Measurements from ENCODE around the gene HOXA6.
A peak's percentile ranks its signal among the peaks of the same experiment; 100 is the strongest.

HOXA6 gene

DNA sequence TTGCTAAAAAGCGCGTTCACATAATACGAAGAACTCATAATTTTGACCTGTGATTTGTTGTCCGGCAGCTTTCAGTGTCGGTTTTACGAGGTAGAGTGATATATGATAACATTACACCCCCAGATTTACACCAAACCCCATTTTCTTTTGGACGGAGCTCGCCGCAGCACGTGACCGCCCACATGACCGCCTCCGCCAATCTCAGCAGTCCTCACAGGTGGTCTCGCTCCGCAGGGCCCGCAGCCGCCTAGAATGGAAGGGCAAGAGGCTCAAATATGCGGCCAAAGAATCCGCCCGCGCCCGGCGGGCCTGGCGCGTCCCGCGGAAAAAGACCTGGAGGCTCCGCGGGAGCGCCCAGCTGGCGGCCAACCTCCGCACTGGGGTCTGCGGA lies 8.9 kb upstream of the HOXA6 start, which contains the start of gene HOXA7:
Gene HOXA7, minus strand, starts transcription at position 168 of the 391 bp plus-strand sequence. Its CDS starts 130 bp downstream, at position 38.
- H3K36me3 ChIP-seq (ENCODE audit: control insufficient read depth, low read depth, low read length), result no peaks in the 10 kb centered on the region
- peaks cover 100% of the 10 kb centered on the region for H3K27me3 ChIP-seq (ENCODE audit: control insufficient read depth, insufficient read depth, low read length)
- peaks cover 3% of the 10 kb centered on the region for H3K4me1 ChIP-seq (ENCODE audit: control insufficient read depth, low read depth, low read length)
- no peak within 1 kb of the TSS for H3K27ac ChIP-seq (ENCODE audit: low read length)
- peak within 1 kb of the TSS; percentile 51 for H3K4me3 ChIP-seq (ENCODE audit: low read length)
- no peak within 1 kb of the TSS for H3K9ac ChIP-seq (ENCODE audit: low read length)
- H3K9me3 ChIP-seq (ENCODE audit: control insufficient read depth, low read depth, low read length), result no peaks in the 10 kb centered on the region

DNA sequence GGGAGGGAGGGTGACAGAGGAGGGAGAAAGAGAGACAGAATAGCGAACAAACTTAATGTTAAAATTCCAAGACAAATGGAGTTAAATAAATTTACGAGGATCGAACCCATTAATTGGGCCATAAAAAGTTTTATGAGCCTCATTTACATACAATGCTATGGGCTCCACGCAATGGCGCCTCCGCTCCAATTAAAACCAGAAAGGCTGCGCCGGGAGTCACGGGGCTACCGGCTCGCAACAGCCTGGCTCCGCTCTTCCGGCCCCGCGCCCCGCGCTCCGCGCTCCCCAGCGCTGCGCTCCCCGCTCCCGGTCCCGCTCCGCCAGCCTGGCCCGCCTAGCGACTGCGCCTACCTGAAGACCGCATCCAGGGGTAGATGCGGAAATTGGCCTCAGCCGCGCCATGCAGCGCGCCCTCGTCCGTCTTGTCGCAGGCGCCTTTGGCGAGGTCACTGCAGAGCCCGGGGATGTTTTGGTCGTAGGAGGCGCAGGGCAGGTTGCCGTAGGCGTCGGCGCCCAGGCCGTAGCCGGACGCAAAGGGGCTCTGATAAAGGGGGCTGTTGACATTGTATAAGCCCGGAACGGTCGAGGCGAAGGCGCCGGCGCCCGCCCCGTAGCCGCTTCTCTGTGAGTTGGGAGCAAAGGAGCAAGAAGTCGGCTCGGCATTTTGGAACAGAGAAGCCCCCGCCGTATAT lies 8.4 kb upstream of the HOXA6 start:
- Histone ChIP-seq H3K27ac (ENCODE audit: low read length) (no peak overlapping the region), H3K9me3 (ENCODE audit: control insufficient read depth, low read depth, low read length) (no peaks in the 10 kb centered on the region), H3K27me3 (ENCODE audit: control insufficient read depth, insufficient read depth, low read length) (peaks cover 100% of the 10 kb centered on the region), H3K4me3 (ENCODE audit: low read length) (peak overlapping the region; percentile 51), H3K36me3 (ENCODE audit: control insufficient read depth, low read depth, low read length) (no peaks in the 10 kb centered on the region), H3K9ac (ENCODE audit: low read length) (no peak overlapping the region), H3K4me1 (ENCODE audit: control insufficient read depth, low read depth, low read length) (peaks cover 3% of the 10 kb centered on the region)

DNA sequence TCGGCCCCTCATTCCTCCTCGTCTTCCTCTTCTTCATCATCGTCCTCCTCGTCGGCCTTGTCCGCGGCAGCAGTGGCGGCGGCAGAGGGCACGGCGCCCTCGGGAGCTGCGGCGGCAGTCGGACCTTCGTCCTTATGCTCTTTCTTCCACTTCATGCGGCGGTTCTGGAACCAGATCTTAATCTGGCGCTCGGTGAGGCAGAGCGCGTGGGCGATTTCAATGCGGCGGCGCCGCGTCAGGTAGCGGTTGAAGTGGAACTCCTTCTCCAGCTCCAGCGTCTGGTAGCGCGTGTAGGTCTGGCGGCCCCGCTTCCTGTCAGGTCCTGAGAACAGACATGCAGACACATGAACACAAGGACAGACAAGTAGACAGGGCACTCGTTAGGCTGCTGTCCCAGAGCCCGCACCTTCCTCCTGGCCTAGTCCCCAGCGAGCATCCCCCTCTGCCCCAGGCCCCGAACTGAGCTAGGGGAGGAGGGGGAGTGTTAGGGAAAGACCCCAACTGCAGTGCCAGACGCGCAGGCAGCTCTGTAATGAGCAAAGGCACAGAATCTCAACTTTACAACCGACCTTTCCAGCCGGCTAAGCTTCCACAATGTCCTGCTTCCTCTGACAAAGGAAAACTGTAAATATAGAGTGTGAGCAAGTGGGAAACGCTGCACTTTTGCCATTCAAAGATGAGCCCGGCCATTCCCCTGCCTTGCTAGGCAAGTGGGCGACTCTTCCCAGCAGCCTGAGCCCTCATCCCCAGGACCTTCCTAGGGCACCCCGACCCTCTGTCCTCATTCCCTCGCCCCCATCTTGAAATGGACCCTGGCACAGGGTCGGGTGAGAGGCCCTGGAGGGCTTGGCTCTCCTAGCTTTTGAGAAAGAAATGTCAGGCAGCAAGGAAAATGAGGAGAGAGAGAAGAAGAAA lies 7.6 kb upstream of the HOXA6 start:
- H3K4me3 ChIP-seq (ENCODE audit: low read length), result no peak overlapping the region
- H3K36me3 ChIP-seq (ENCODE audit: control insufficient read depth, low read depth, low read length), result no peaks in the 10 kb centered on the region
- H3K9me3 ChIP-seq (ENCODE audit: control insufficient read depth, low read depth, low read length), result no peaks in the 10 kb centered on the region
- H3K4me1 ChIP-seq (ENCODE audit: control insufficient read depth, low read depth, low read length), result peaks cover 3% of the 10 kb centered on the region
- H3K9ac ChIP-seq (ENCODE audit: low read length), result no peak overlapping the region
- H3K27ac ChIP-seq (ENCODE audit: low read length), result no peak overlapping the region
- peaks cover 100% of the 10 kb centered on the region for H3K27me3 ChIP-seq (ENCODE audit: control insufficient read depth, insufficient read depth, low read length)

DNA sequence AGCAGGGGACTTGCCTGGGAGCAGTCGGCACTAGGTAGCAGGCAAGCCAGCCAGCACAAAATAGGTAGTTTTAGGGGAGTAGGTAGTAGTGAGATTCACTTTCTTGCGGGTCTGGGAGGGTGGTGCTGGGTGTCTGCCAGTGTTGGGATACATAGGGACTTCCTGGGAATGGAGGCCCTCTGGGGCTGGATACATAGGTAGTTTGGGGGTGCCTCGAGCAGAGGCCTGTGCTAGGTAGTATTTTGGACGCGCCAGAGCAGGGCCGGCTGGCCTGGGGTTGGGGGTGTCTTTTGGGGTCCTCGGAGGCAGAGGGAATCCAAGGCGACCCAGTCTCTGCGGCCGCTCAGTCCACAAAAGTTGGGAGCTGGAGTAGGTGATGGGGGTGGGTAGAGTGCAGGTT lies 6.8 kb upstream of the HOXA6 start:
- Histone ChIP-seq H3K4me1 (ENCODE audit: control insufficient read depth, low read depth, low read length) (peaks cover 3% of the 10 kb centered on the region), H3K4me3 (ENCODE audit: low read length) (no peak overlapping the region), H3K9me3 (ENCODE audit: control insufficient read depth, low read depth, low read length) (no peaks in the 10 kb centered on the region), H3K27me3 (ENCODE audit: control insufficient read depth, insufficient read depth, low read length) (peaks cover 100% of the 10 kb centered on the region), H3K9ac (ENCODE audit: low read length) (no peak overlapping the region), H3K36me3 (ENCODE audit: control insufficient read depth, low read depth, low read length) (no peaks in the 10 kb centered on the region), H3K27ac (ENCODE audit: low read length) (no peak overlapping the region)

DNA sequence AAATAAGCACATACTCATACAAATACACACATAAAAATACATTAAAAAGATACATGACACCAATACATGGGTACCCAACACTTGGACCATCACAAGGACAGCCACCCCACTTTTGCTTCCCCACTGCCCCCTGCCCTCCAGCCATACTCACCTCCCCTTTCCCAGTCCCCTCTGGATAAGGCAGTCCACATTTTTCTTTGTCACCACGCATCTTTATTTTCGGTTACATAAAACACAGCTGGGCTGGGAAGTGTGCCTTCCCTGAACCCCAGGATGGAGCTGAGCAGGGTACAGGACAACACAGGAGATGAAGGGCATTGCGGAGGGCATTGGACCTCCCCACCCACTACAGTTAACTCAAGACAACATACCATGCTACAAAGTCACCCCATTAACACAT lies 6.0 kb upstream of the HOXA6 start:
- Histone ChIP-seq H3K4me3 (ENCODE audit: low read length) (no peak overlapping the region), H3K9ac (ENCODE audit: low read length) (no peak overlapping the region), H3K9me3 (ENCODE audit: control insufficient read depth, low read depth, low read length) (no peaks in the 10 kb centered on the region), H3K36me3 (ENCODE audit: control insufficient read depth, low read depth, low read length) (no peaks in the 10 kb centered on the region), H3K27ac (ENCODE audit: low read length) (no peak overlapping the region), H3K4me1 (ENCODE audit: control insufficient read depth, low read depth, low read length) (peaks cover 3% of the 10 kb centered on the region), H3K27me3 (ENCODE audit: control insufficient read depth, insufficient read depth, low read length) (peaks cover 100% of the 10 kb centered on the region)

DNA sequence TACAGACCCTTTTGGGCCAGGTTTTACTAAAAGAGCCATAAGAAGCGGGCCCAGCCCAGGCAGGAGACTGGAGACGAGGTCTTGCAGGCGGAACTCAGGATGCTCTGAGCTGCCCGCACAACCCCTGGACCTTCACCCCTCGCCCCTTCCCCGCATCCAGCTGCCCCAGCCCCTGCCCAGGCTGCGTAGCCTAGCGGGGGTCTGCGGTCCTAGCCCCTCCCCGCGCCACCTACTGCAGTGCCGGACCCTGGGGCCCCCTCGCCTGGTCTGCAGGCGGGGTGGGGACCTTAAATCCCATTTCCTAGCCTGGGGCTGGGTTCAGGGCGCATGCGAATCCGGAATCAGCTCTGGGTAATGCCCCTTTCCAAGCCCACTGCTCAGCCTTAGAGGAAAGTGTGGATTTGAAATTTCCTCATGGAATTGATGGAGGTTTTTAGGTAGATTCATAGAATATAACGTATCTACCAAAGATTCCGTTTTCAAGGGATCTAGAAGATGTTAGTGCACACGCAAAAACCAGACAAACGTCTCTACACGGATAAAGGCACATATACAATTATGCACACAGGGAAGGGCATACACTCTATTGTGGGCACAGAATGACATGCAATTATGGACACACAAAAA lies 5.4 kb upstream of the HOXA6 start:
- Histone ChIP-seq H3K36me3 (ENCODE audit: control insufficient read depth, low read depth, low read length) (no peaks in the 10 kb centered on the region), H3K9me3 (ENCODE audit: control insufficient read depth, low read depth, low read length) (no peaks in the 10 kb centered on the region), H3K27me3 (ENCODE audit: control insufficient read depth, insufficient read depth, low read length) (peaks cover 100% of the 10 kb centered on the region), H3K27ac (ENCODE audit: low read length) (no peak overlapping the region), H3K4me1 (ENCODE audit: control insufficient read depth, low read depth, low read length) (peaks cover 3% of the 10 kb centered on the region), H3K4me3 (ENCODE audit: low read length) (no peak overlapping the region), H3K9ac (ENCODE audit: low read length) (no peak overlapping the region)

DNA sequence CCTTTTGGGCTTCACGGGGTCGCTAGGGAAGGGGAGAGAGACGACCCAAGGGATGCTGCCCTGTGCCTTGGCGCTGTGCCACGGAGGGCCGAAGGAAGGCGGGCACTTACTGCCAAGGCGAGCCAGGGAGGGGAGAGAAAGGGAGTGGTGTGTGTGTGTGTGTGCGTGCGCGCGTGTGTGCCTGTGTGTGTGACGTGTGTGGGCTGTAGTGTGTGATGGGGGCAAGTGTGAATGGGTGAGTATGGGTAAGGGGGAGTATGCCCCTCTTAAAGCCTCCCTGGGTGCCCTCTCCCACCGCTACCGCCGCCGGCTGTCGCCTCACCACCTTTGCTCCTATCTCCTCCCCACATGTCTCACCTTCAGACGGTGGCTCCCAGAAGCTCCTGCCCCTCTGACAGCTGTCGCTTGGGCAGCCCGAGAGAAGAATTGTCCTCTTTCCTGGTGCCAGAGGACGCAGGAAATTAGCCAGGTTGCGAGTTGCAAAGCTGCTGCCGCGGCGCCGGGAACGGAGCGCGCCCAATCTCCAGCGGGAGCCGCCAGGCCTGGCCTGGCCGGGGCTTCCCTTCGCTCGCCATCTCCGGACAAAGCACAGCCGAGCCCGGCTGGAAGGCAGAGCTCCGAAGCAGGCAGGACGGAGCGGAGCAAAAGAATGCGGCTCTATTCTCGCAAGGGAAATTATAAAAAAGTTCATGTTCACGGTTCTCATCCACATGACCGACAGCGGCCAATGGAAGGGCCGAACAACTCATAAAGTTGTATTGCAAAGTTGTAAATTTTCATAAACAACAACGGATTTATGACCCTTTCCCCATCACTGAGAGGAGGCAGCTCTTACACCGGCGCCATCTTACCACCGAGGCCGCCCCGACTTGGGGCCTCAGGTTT lies 4.6 kb upstream of the HOXA6 start, which contains the start of gene HOXA3:
Gene HOXA3, minus strand, starts transcription at position 653 of the 885 bp plus-strand sequence. CDS start 41,943 bp downstream, outside the sequence.
- Histone ChIP-seq H3K27ac (ENCODE audit: low read length) (no peak within 1 kb of the TSS), H3K27me3 (ENCODE audit: control insufficient read depth, insufficient read depth, low read length) (peaks cover 100% of the 10 kb centered on the region), H3K9ac (ENCODE audit: low read length) (no peak within 1 kb of the TSS), H3K36me3 (ENCODE audit: control insufficient read depth, low read depth, low read length) (no peaks in the 10 kb centered on the region), H3K4me3 (ENCODE audit: low read length) (no peak within 1 kb of the TSS), H3K9me3 (ENCODE audit: control insufficient read depth, low read depth, low read length) (no peaks in the 10 kb centered on the region), H3K4me1 (ENCODE audit: control insufficient read depth, low read depth, low read length) (peaks cover 3% of the 10 kb centered on the region)

DNA sequence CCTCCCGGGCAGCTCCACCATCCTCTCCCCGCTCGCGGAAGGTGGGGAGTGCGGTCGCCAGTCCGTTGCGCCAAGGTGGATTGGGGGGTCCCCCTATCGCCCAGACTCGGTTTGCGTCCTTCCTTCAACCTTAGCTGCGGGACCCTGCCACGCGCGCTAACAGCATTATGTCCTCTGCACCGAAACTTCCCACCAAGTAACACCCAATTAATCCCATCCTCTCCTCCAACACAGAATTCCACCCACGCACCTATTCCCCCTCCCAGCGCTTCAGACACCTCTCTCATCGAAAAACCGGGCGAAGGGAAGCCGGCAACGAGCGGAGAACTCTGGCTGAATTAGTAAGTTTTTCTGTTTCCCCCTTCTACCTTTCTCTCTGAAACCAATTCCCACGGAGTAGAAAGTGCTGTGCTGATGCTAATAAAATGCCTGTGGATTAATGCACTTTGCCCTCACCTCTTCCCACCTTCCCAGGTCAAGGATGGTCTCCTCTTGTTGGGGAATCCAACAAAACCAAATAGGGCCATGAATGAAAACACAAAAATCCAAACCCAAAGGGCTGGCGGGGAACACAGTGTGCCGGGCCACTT lies 3.9 kb upstream of the HOXA6 start:
- Histone ChIP-seq H3K4me3 (ENCODE audit: low read length) (peak overlapping the region; percentile 31), H3K27me3 (ENCODE audit: control insufficient read depth, insufficient read depth, low read length) (peaks cover 100% of the 10 kb centered on the region), H3K27ac (ENCODE audit: low read length) (no peak overlapping the region), H3K4me1 (ENCODE audit: control insufficient read depth, low read depth, low read length) (peaks cover 2% of the 10 kb centered on the region), H3K9ac (ENCODE audit: low read length) (no peak overlapping the region), H3K9me3 (ENCODE audit: control insufficient read depth, low read depth, low read length) (no peaks in the 10 kb centered on the region), H3K36me3 (ENCODE audit: control insufficient read depth, low read depth, low read length) (no peaks in the 10 kb centered on the region)

DNA sequence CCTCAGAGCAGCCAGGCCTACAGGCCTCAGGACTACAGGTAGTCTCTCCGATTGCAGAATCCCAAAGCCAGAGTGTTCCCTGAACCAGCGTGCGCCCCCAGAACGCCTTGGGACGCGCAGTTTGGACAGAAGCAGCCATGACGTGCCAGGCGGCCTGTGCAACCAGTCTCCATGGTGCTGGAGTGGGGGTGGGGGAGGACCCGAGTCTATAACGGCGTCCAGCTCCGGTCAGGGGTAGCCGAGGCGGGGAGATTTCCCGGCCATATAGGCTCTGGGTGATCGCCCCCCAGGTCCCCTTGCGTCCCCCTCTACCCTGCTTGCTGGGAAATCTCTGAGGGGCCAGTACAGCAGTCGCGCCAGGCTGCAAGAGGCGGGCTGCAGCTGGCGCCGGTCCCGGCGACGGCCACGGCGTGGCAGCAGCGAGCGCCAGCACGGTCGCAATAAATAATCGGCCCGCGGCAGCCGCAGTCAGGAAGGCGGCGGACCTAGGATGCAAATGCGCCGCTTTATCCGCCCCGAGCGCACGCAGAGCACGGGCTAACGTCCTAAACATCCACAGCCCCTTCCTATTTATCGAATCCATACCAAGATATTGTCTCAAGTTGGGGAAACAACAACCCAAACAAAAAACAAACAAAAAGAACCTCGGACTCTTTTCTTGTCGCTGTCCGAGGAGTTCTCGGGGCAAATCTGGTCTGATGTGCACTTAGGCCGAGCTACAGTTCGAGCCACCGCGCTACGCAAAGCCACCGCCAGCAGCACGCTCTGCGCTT lies 3.2 kb upstream of the HOXA6 start:
- Histone ChIP-seq H3K36me3 (ENCODE audit: control insufficient read depth, low read depth, low read length) (no peaks in the 10 kb centered on the region), H3K9ac (ENCODE audit: low read length) (no peak overlapping the region), H3K27ac (ENCODE audit: low read length) (no peak overlapping the region)

More for the DNA sequence above, 3.2 kb upstream of the HOXA6 start:
- Histone ChIP-seq H3K4me3 (ENCODE audit: low read length) (peak overlapping the region; percentile 31), H3K9me3 (ENCODE audit: control insufficient read depth, low read depth, low read length) (no peaks in the 10 kb centered on the region), H3K4me1 (ENCODE audit: control insufficient read depth, low read depth, low read length) (no peaks in the 10 kb centered on the region), H3K27me3 (ENCODE audit: control insufficient read depth, insufficient read depth, low read length) (peaks cover 100% of the 10 kb centered on the region)

All from iPS-18a (cell line).